Measurements from ENCODE around the gene CSTF2T. TPM values are rescaled to one million over a fixed set of nuclear protein-coding genes. Genes with fewer than 3 reads are reported as not detected.

The CSTF2T gene
- total RNA-seq, 1 donor from 2014 or later, result 23.8 TPM

- DNase-seq (ENCODE audit: low spot score in 2 of 2, unreplicated experiment in 2 of 2), result no peak
- H3K4me3 Mint-ChIP-seq, result no peak overlapping the region
- H3K27ac Mint-ChIP-seq, result no peak overlapping the region
- peaks cover 13% of the 10 kb centered on the region for H3K36me3 Mint-ChIP-seq
- no peak for TF ChIP-seq CTCF (IDR thresholded peaks at IDR 0.05; ENCODE audit: unreplicated experiment)
- peaks cover 25% of the 10 kb centered on the region for H3K9me3 Mint-ChIP-seq
- peaks cover 38% of the 10 kb centered on the region for H3K4me1 Mint-ChIP-seq
- H3K27me3 Mint-ChIP-seq (ENCODE audit: low read depth), result no peaks in the 10 kb centered on the region
Measured at GRCh38 chr10:51672039-51672535, 27.3 kb downstream of the CSTF2T start.

- no peak overlapping the region for H3K4me3 Mint-ChIP-seq
- peaks cover 21% of the 10 kb centered on the region for H3K4me1 Mint-ChIP-seq
- H3K27ac Mint-ChIP-seq, result no peak overlapping the region
- no peaks in the 10 kb centered on the region for H3K27me3 Mint-ChIP-seq (ENCODE audit: low read depth)
- H3K9me3 Mint-ChIP-seq, result peaks cover 25% of the 10 kb centered on the region
- no peak for DNase-seq (ENCODE audit: low spot score in 2 of 2, unreplicated experiment in 2 of 2)
- TF ChIP-seq CTCF (IDR thresholded peaks at IDR 0.05; ENCODE audit: unreplicated experiment), result no peak
- H3K36me3 Mint-ChIP-seq, result peaks cover 13% of the 10 kb centered on the region
Measured at GRCh38 chr10:51669041-51669440, 30.4 kb downstream of the CSTF2T start.

GRCh38 chr10:51668336-51668689 is 31.1 kb downstream of the CSTF2T start:
- Mint-ChIP-seq H3K9me3 (peaks cover 24% of the 10 kb centered on the region), H3K4me3 (no peak overlapping the region), H3K27me3 (ENCODE audit: low read depth) (no peaks in the 10 kb centered on the region), H3K4me1 (peaks cover 21% of the 10 kb centered on the region), H3K36me3 (peaks cover 13% of the 10 kb centered on the region), H3K27ac (peak overlapping the region; percentile 19)
- no peak for DNase-seq (ENCODE audit: low spot score in 2 of 2, unreplicated experiment in 2 of 2)
- TF ChIP-seq CTCF (IDR thresholded peaks at IDR 0.05; ENCODE audit: unreplicated experiment), result no peak

- TF ChIP-seq CTCF (IDR thresholded peaks at IDR 0.05; ENCODE audit: unreplicated experiment), result no peak
- peak overlapping the region; percentile 28 for H3K27ac Mint-ChIP-seq
- H3K27me3 Mint-ChIP-seq (ENCODE audit: low read depth), result no peaks in the 10 kb centered on the region
- H3K9me3 Mint-ChIP-seq, result peaks cover 21% of the 10 kb centered on the region
- H3K4me3 Mint-ChIP-seq, result no peak overlapping the region
- H3K36me3 Mint-ChIP-seq, result peaks cover 13% of the 10 kb centered on the region
- H3K4me1 Mint-ChIP-seq, result peaks cover 21% of the 10 kb centered on the region
- no peak for DNase-seq (ENCODE audit: low spot score in 2 of 2, unreplicated experiment in 2 of 2)
Measured at GRCh38 chr10:51667678-51668335, 31.6 kb downstream of the CSTF2T start.

GRCh38 chr10:51666456-51666855 is 32.9 kb downstream of the CSTF2T start:
- DNase-seq (ENCODE audit: low spot score in 2 of 2, unreplicated experiment in 2 of 2), result no peak
- Mint-ChIP-seq H3K4me1 (peaks cover 21% of the 10 kb centered on the region), H3K27ac (no peak overlapping the region), H3K36me3 (peaks cover 4% of the 10 kb centered on the region), H3K4me3 (no peak overlapping the region), H3K9me3 (peaks cover 14% of the 10 kb centered on the region), H3K27me3 (ENCODE audit: low read depth) (no peaks in the 10 kb centered on the region)
- TF ChIP-seq CTCF (IDR thresholded peaks at IDR 0.05; ENCODE audit: unreplicated experiment), result no peak

Data from mesothelial cell of epicardium (in vitro differentiated cells).